ENCODE measurements around the gene RNF138. TPM values are rescaled to one million over a fixed set of nuclear protein-coding genes. Genes with fewer than 3 reads are reported as not detected.
A peak's percentile ranks its signal among the peaks of the same experiment; 100 is the strongest.
"Not testable (repeated sequence)": the region's sequence is repeated elsewhere in the genome, so short reads cannot be mapped to it uniquely, and the experiment has no call there.

The RNF138 gene
- total RNA-seq, 1 experiment from 2014 or later: 103 TPM

GRCh38 chr18:32174719-32175118, 83.0 kb downstream of the RNF138 start:
- ATAC-seq: peak; percentile 53; the same call in 1 of the 2 replicates
- H3K27ac Mint-ChIP-seq: no peak overlapping the region
- no peaks in the 10 kb centered on the region for H3K4me1 Mint-ChIP-seq
- TF ChIP-seq CDX4 (CRISPR knock-in tag; IDR thresholded peaks at IDR 0.05; ENCODE audit: borderline replicate concordance) (no peak), NR3C1 (CRISPR knock-in tag; conservative IDR thresholded peaks at IDR 0.05; ENCODE audit: low read depth) (no peak), KAT7 (CRISPR knock-in tag; IDR thresholded peaks at IDR 0.05; ENCODE audit: borderline replicate concordance) (no peak), ZNF671 (CRISPR knock-in tag; IDR thresholded peaks at IDR 0.05) (no peak), USF2 (CRISPR knock-in tag; IDR thresholded peaks at IDR 0.05) (no peak), ZBTB21 (CRISPR knock-in tag; IDR thresholded peaks at IDR 0.05; ENCODE audit: borderline replicate concordance) (no peak), ZNF219 (CRISPR knock-in tag; IDR thresholded peaks at IDR 0.05; ENCODE audit: borderline replicate concordance) (no peak)
- CTCF ChIA-PET: no interaction called here
- no peaks in the 10 kb centered on the region for H3K9me3 Mint-ChIP-seq
- no peaks in the 10 kb centered on the region for H3K27me3 Mint-ChIP-seq (ENCODE audit: low read depth)
- no peak for DNase-seq (ENCODE audit: low spot score)
- POLR2A ChIA-PET: no interaction called here
- H3K4me3 Mint-ChIP-seq: no peak overlapping the region
- no peaks in the 10 kb centered on the region for H3K36me3 Mint-ChIP-seq

DNA sequence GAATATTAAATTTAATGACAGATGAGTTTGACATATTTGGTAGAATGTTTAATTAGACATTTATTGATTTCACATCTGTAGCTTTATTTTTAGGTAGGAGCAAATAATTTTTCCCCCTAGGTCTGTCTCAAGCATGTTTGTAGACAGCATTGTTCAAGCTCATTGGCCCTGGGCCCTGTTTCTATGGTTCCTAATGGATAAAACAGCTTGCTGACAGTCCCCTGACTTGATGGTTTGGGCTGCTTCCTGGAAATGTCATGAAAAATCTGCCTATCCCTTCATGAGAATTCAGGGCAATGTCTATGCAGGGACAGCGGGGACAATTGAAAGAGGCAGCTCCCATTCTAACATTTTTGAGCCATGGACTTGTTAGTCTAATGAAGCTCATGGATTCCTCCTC, 83.6 kb downstream of the RNF138 start:
- DNase-seq (ENCODE audit: low spot score) (no peak), ATAC-seq (no peak)
- H3K4me3 Mint-ChIP-seq: no peak overlapping the region
- no peaks in the 10 kb centered on the region for H3K27me3 Mint-ChIP-seq (ENCODE audit: low read depth)
- H3K4me1 Mint-ChIP-seq: no peaks in the 10 kb centered on the region
- POLR2A ChIA-PET: no interaction called here
- H3K9me3 Mint-ChIP-seq: no peaks in the 10 kb centered on the region
- no peaks in the 10 kb centered on the region for H3K36me3 Mint-ChIP-seq
- TF ChIP-seq, protein P1, sequence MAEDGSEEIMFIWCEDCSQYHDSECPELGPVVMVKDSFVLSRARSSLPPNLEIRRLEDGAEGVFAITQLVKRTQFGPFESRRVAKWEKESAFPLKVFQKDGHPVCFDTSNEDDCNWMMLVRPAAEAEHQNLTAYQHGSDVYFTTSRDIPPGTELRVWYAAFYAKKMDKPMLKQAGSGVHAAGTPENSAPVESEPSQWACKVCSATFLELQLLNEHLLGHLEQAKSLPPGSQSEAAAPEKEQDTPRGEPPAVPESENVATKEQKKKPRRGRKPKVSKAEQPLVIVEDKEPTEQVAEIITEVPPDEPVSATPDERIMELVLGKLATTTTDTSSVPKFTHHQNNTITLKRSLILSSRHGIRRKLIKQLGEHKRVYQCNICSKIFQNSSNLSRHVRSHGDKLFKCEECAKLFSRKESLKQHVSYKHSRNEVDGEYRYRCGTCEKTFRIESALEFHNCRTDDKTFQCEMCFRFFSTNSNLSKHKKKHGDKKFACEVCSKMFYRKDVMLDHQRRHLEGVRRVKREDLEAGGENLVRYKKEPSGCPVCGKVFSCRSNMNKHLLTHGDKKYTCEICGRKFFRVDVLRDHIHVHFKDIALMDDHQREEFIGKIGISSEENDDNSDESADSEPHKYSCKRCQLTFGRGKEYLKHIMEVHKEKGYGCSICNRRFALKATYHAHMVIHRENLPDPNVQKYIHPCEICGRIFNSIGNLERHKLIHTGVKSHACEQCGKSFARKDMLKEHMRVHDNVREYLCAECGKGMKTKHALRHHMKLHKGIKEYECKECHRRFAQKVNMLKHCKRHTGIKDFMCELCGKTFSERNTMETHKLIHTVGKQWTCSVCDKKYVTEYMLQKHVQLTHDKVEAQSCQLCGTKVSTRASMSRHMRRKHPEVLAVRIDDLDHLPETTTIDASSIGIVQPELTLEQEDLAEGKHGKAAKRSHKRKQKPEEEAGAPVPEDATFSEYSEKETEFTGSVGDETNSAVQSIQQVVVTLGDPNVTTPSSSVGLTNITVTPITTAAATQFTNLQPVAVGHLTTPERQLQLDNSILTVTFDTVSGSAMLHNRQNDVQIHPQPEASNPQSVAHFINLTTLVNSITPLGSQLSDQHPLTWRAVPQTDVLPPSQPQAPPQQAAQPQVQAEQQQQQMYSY (CRISPR knock-in tag; IDR thresholded peaks at IDR 0.05): no peak
- TF ChIP-seq KAT7 (CRISPR knock-in tag; IDR thresholded peaks at IDR 0.05; ENCODE audit: borderline replicate concordance) (no peak), SMAD4 (CRISPR knock-in tag; IDR thresholded peaks at IDR 0.05) (no peak), FOXJ3 (CRISPR knock-in tag; IDR thresholded peaks at IDR 0.05; ENCODE audit: borderline replicate concordance) (no peak), CTCF (IDR thresholded peaks at IDR 0.05) (no peak), E2F1 (CRISPR knock-in tag; IDR thresholded peaks at IDR 0.05) (no peak), SP1 (CRISPR knock-in tag; conservative IDR thresholded peaks at IDR 0.05) (no peak), NR3C1 (CRISPR knock-in tag; conservative IDR thresholded peaks at IDR 0.05; ENCODE audit: low read depth) (no peak), GABPB1 (CRISPR knock-in tag; IDR thresholded peaks at IDR 0.05) (no peak), ZNF281 (CRISPR knock-in tag; IDR thresholded peaks at IDR 0.05) (no peak), GTF2I (CRISPR knock-in tag; conservative IDR thresholded peaks at IDR 0.05) (no peak), MYBL2 (CRISPR knock-in tag; IDR thresholded peaks at IDR 0.05) (no peak)
- CTCF ChIA-PET: interaction anchor here (0.7 kb wide), 1 partner anchor 86 kb away, joined by 3 read pairs; no protein-coding TSS in a partner anchor
- H3K27ac Mint-ChIP-seq: no peak overlapping the region

- H3K4me1 Mint-ChIP-seq; POLR2A ChIA-PET; H3K27me3 Mint-ChIP-seq (ENCODE audit: low read depth); H3K9me3 Mint-ChIP-seq; H3K27ac Mint-ChIP-seq; CTCF ChIA-PET; H3K4me3 Mint-ChIP-seq; DNase-seq (ENCODE audit: low spot score); ATAC-seq; H3K36me3 Mint-ChIP-seq: not testable (repeated sequence)
Observed at GRCh38 chr18:32176745-32177144, 85.1 kb downstream of the RNF138 start.
